ENCODE results near the gene PPP1R13B. TPM values are rescaled to one million over a fixed set of nuclear protein-coding genes. Genes with fewer than 3 reads are reported as not detected.
"Not testable (repeated sequence)": the region's sequence is repeated elsewhere in the genome, so short reads cannot be mapped to it uniquely, and the experiment has no call there.

The PPP1R13B gene
- total RNA-seq, 1 donor from 2014 or later: 63.9 TPM

GRCh38 chr14:103788086-103788485 is 59.3 kb downstream of the PPP1R13B start:
- Mint-ChIP-seq H3K27me3 (ENCODE audit: unreplicated experiment) (peaks cover 1% of the 10 kb centered on the region), H3K27ac (ENCODE audit: unreplicated experiment) (no peak overlapping the region), H3K36me3 (ENCODE audit: low read depth, unreplicated experiment) (peaks cover 5% of the 10 kb centered on the region), H3K9me3 (ENCODE audit: unreplicated experiment) (no peaks in the 10 kb centered on the region), H3K4me1 (ENCODE audit: unreplicated experiment) (no peaks in the 10 kb centered on the region), H3K4me3 (ENCODE audit: unreplicated experiment) (no peak overlapping the region)
- TF ChIP-seq CTCF (IDR thresholded peaks at IDR 0.05; ENCODE audit: unreplicated experiment): no peak
- DNase-seq (ENCODE audit: low spot score): no peak

GRCh38 chr14:103782376-103782775 is 65.0 kb downstream of the PPP1R13B start:
- no peak for TF ChIP-seq CTCF (IDR thresholded peaks at IDR 0.05; ENCODE audit: unreplicated experiment)
- H3K36me3 Mint-ChIP-seq (ENCODE audit: low read depth, unreplicated experiment): peaks cover 7% of the 10 kb centered on the region
- no peaks in the 10 kb centered on the region for H3K9me3 Mint-ChIP-seq (ENCODE audit: unreplicated experiment)

GRCh38 chr14:103776319-103776718 is 71.1 kb downstream of the PPP1R13B start:
- not testable (repeated sequence) for H3K4me3 Mint-ChIP-seq (ENCODE audit: unreplicated experiment); DNase-seq (ENCODE audit: low spot score); H3K4me1 Mint-ChIP-seq (ENCODE audit: unreplicated experiment); H3K27ac Mint-ChIP-seq (ENCODE audit: unreplicated experiment); H3K9me3 Mint-ChIP-seq (ENCODE audit: unreplicated experiment); H3K27me3 Mint-ChIP-seq (ENCODE audit: unreplicated experiment)
- H3K36me3 Mint-ChIP-seq (ENCODE audit: low read depth, unreplicated experiment): peaks cover 40% of the 10 kb centered on the region

More at GRCh38 chr14:103782376-103782775, 65.0 kb downstream of the PPP1R13B start:
- H3K4me1 Mint-ChIP-seq (ENCODE audit: unreplicated experiment): no peaks in the 10 kb centered on the region
- no peak overlapping the region for H3K4me3 Mint-ChIP-seq (ENCODE audit: unreplicated experiment)
- H3K27me3 Mint-ChIP-seq (ENCODE audit: unreplicated experiment): no peaks in the 10 kb centered on the region
- DNase-seq (ENCODE audit: low spot score): no peak
- H3K27ac Mint-ChIP-seq (ENCODE audit: unreplicated experiment): no peak overlapping the region

GRCh38 chr14:103775506-103775905 is 71.9 kb downstream of the PPP1R13B start:
- TF ChIP-seq CTCF (IDR thresholded peaks at IDR 0.05; ENCODE audit: unreplicated experiment): no peak
- Mint-ChIP-seq H3K9me3 (ENCODE audit: unreplicated experiment) (no peaks in the 10 kb centered on the region), H3K4me3 (ENCODE audit: unreplicated experiment) (peak overlapping the region; percentile 31), H3K4me1 (ENCODE audit: unreplicated experiment) (peaks cover 8% of the 10 kb centered on the region), H3K36me3 (ENCODE audit: low read depth, unreplicated experiment) (peaks cover 40% of the 10 kb centered on the region), H3K27me3 (ENCODE audit: unreplicated experiment) (no peaks in the 10 kb centered on the region), H3K27ac (ENCODE audit: unreplicated experiment) (no peak overlapping the region)
- DNase-seq (ENCODE audit: low spot score): no peak

- no peaks in the 10 kb centered on the region for H3K9me3 Mint-ChIP-seq (ENCODE audit: unreplicated experiment)
- DNase-seq (ENCODE audit: low spot score): no peak
Observed at GRCh38 chr14:103773521-103773920, 73.9 kb downstream of the PPP1R13B start.

More at GRCh38 chr14:103773521-103773920, 73.9 kb downstream of the PPP1R13B start:
- Mint-ChIP-seq H3K4me1 (ENCODE audit: unreplicated experiment) (peaks cover 8% of the 10 kb centered on the region), H3K27me3 (ENCODE audit: unreplicated experiment) (peaks cover 1% of the 10 kb centered on the region), H3K4me3 (ENCODE audit: unreplicated experiment) (no peak overlapping the region), H3K27ac (ENCODE audit: unreplicated experiment) (no peak overlapping the region), H3K36me3 (ENCODE audit: low read depth, unreplicated experiment) (peaks cover 35% of the 10 kb centered on the region)
- no peak for TF ChIP-seq CTCF (IDR thresholded peaks at IDR 0.05; ENCODE audit: unreplicated experiment)

Data from endothelial cell (in vitro differentiated cells).